ENCODE data around the gene TMPRSS4. TPM values are rescaled to one million over a fixed set of nuclear protein-coding genes. Genes with fewer than 3 reads are reported as not detected.
A peak's percentile ranks its signal among the peaks of the same experiment; 100 is the strongest.

TMPRSS4 gene
- total RNA-seq, 1 experiment from 2014 or later: not detected

DNA sequence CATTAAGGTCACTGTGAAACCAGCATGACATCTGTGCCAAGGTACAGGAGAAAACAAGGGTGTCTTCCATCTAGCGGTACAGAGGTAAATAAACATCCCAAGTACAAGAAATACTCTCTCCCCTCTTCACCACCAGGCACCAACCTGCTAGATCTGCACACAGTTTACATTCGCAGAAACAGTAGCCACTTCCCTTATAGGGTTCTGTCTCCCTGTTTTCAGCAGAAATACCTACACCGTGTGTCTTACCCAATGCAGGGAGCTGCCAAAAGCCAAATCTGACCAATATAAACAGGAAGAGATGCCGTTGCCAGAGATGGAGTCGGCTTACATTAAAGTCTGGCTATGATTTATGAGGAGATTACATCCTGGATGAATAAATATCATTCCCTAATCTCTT, 74.6 kb downstream of the TMPRSS4 start:
- no peak for TF ChIP-seq EZH2 (IDR thresholded peaks at IDR 0.05; ENCODE audit: borderline replicate concordance, low read depth, low read length, poor library complexity, severe bottlenecking)
- TF ChIP-seq, protein P1, sequence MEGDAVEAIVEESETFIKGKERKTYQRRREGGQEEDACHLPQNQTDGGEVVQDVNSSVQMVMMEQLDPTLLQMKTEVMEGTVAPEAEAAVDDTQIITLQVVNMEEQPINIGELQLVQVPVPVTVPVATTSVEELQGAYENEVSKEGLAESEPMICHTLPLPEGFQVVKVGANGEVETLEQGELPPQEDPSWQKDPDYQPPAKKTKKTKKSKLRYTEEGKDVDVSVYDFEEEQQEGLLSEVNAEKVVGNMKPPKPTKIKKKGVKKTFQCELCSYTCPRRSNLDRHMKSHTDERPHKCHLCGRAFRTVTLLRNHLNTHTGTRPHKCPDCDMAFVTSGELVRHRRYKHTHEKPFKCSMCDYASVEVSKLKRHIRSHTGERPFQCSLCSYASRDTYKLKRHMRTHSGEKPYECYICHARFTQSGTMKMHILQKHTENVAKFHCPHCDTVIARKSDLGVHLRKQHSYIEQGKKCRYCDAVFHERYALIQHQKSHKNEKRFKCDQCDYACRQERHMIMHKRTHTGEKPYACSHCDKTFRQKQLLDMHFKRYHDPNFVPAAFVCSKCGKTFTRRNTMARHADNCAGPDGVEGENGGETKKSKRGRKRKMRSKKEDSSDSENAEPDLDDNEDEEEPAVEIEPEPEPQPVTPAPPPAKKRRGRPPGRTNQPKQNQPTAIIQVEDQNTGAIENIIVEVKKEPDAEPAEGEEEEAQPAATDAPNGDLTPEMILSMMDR (conservative IDR thresholded peaks at IDR 0.05; ENCODE audit: low read depth, low read length): no peak
- no peak overlapping the region for H3K27ac ChIP-seq (ENCODE audit: low read depth, low read length, poor library complexity, severe bottlenecking)
- peaks cover 30% of the 10 kb centered on the region for H3K27me3 ChIP-seq (replicated peaks; ENCODE audit: insufficient read depth, low read depth, low read length, poor library complexity)
- H3K9me3 ChIP-seq (ENCODE audit: low read depth, low read length, poor library complexity, severe bottlenecking): no peaks in the 10 kb centered on the region
- H3K4me1 ChIP-seq (ENCODE audit: insufficient read depth, low read length, poor library complexity, severe bottlenecking): peaks cover 54% of the 10 kb centered on the region
- H3K36me3 ChIP-seq (ENCODE audit: insufficient read depth, low read length, poor library complexity, severe bottlenecking): no peaks in the 10 kb centered on the region
- POLR2A ChIA-PET (ENCODE audit: low non-redundant PET): no interaction called here
- peak overlapping the region; percentile 62 for H3K4me3 ChIP-seq (ENCODE audit: low read depth, low read length, poor library complexity, severe bottlenecking)
- BruUV-seq (replicated peaks): no TSS peak
- intact Hi-C loops (cut with micrococcal nuclease; ENCODE audit: unreplicated experiment): loop anchor here (5.0 kb wide), 1 partner anchor 336 kb away; no protein-coding TSS in a partner anchor
- CTCF ChIA-PET: no interaction called here
- DNase-seq (ENCODE audit: low spot score): no peak

DNA sequence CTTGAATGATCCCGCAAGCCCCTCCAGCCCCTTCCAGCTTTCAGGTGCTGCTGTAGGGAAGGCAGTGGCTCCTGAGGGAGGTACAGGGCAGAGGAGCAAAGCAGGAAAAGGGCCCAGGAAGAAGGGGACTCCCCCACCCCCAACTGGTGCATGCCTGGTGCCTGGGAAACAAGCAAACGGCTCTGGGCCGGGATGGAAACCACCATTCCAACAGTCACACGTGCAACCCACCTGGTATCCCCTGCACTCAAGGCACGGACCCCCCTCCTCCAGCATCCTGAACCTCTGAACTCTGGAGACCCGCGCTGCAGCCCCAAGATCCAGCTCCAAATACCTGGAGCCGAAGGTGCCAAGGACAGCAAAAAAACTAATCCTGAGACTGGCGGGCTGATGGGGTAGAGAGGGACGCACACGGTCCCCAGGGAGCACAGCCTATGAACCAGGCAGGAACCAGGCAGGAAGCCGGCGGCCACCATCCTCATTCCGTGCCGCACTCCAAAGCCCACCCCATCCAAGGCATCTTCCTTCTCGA, 75.2 kb downstream of the TMPRSS4 start:
- H3K27me3 ChIP-seq (replicated peaks; ENCODE audit: insufficient read depth, low read depth, low read length, poor library complexity): peaks cover 36% of the 10 kb centered on the region
- TF ChIP-seq EZH2 (IDR thresholded peaks at IDR 0.05; ENCODE audit: borderline replicate concordance, low read depth, low read length, poor library complexity, severe bottlenecking): no peak
- TF ChIP-seq, protein P1 (conservative IDR thresholded peaks at IDR 0.05; ENCODE audit: low read depth, low read length): no peak
- H3K36me3 ChIP-seq (ENCODE audit: insufficient read depth, low read length, poor library complexity, severe bottlenecking): no peaks in the 10 kb centered on the region
- H3K4me1 ChIP-seq (ENCODE audit: insufficient read depth, low read length, poor library complexity, severe bottlenecking): peaks cover 49% of the 10 kb centered on the region
- BruUV-seq (replicated peaks): no TSS peak
- DNase-seq (ENCODE audit: low spot score): no peak
- CTCF ChIA-PET: interaction anchor here (0.6 to 1.6 kb wide), 2 partner anchors 19 to 916 kb away, joined by 3 to 14 read pairs; partner anchors contain the start of gene VPS11
- H3K4me3 ChIP-seq (ENCODE audit: low read depth, low read length, poor library complexity, severe bottlenecking): peak overlapping the region; percentile 62
- no peaks in the 10 kb centered on the region for H3K9me3 ChIP-seq (ENCODE audit: low read depth, low read length, poor library complexity, severe bottlenecking)
- no peak overlapping the region for H3K27ac ChIP-seq (ENCODE audit: low read depth, low read length, poor library complexity, severe bottlenecking)
- intact Hi-C loops (cut with micrococcal nuclease; ENCODE audit: unreplicated experiment): loop anchor here (5.0 kb wide), 1 partner anchor 335 kb away; no protein-coding TSS in a partner anchor
- POLR2A ChIA-PET (ENCODE audit: low non-redundant PET): interaction anchor here (0.6 kb wide), 1 partner anchor 1790 kb away, joined by 3 read pairs; no protein-coding TSS in a partner anchor

DNA sequence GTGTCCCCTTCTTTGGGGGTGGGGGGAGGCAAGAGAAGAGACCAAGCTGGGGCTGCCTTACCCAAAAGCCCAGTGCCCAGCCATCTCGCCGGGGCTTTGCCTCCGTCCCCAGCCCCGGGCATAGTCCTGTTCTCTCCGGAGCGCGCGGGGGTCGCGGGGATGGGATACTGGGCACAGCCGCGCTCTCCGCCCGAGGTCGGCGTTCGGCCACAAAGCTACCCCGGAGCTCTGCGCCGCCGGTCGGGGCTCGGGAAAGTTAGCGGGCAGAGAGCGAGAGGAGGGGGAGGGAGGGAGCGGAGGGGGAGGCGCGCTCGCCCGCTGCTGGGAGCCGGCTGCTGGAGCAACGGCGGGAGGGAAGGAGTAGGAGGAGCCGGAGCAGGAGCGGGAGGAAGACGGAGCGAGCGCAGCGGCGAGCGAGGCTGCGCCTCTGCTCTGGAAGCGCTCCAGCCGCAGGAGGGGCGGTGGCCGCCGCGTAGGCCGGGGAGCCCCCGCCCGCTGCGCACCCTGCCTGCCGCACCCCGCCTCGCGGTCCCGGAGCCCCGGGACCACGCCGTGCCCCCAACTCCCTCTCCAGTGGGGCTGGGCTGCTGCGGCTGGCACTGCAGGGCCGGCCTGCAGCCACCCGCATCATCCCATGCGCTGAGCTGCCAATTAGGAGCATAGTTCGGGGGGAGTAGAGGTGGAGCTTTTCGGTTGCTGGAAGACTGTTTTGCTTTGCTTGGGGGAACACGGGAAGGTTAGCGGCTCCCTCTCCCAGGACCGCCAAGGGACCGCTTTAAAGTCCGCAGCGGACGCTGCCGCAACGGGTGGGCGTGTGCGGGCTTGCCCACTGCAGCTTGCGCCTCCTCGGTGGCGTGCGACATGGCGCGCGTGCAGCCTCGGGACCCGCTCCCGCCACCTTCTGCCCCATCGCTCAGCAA, 75.9 kb downstream of the TMPRSS4 start, which contains the start of gene SCN4B:
SCN4B (minus strand) TSS at position 272 of the 920 bp plus-strand sequence; CDS start at position 122, 150 bp downstream.
- DNase-seq (ENCODE audit: low spot score): peak; percentile 85
- intact Hi-C loops (cut with micrococcal nuclease; ENCODE audit: unreplicated experiment): loop anchor here (5.0 kb wide), 1 partner anchor 334 kb away; no protein-coding TSS in a partner anchor
- Histone ChIP-seq H3K27ac (ENCODE audit: low read depth, low read length, poor library complexity, severe bottlenecking) (no peak within 1 kb of the TSS), H3K9me3 (ENCODE audit: low read depth, low read length, poor library complexity, severe bottlenecking) (no peaks in the 10 kb centered on the region), H3K36me3 (ENCODE audit: insufficient read depth, low read length, poor library complexity, severe bottlenecking) (no peaks in the 10 kb centered on the region), H3K4me1 (ENCODE audit: insufficient read depth, low read length, poor library complexity, severe bottlenecking) (peaks cover 42% of the 10 kb centered on the region), H3K4me3 (ENCODE audit: low read depth, low read length, poor library complexity, severe bottlenecking) (peak within 1 kb of the TSS; percentile 62), H3K27me3 (replicated peaks; ENCODE audit: insufficient read depth, low read depth, low read length, poor library complexity) (peaks cover 43% of the 10 kb centered on the region)
- POLR2A ChIA-PET (ENCODE audit: low non-redundant PET): interaction anchor here (0.6 kb wide), 1 partner anchor 1790 kb away, joined by 3 read pairs; no protein-coding TSS in a partner anchor
- TF ChIP-seq EZH2 (IDR thresholded peaks at IDR 0.05; ENCODE audit: borderline replicate concordance, low read depth, low read length, poor library complexity, severe bottlenecking): no peak
- TF ChIP-seq, protein P1 (conservative IDR thresholded peaks at IDR 0.05; ENCODE audit: low read depth, low read length): no peak
- CTCF ChIA-PET: interaction anchor here (0.6 to 1.6 kb wide), 2 partner anchors 19 to 915 kb away, joined by 3 to 14 read pairs; partner anchors contain the start of gene VPS11
- BruUV-seq (replicated peaks): no TSS peak
